Kidney epithelial cell (primary cell): ENCODE data around the gene AQP6. TPM values are rescaled to one million over a fixed set of nuclear protein-coding genes. Genes with fewer than 3 reads are reported as not detected.
"Not testable (repeated sequence)": the region's sequence is repeated elsewhere in the genome, so short reads cannot be mapped to it uniquely, and the experiment has no call there.

Experiments used
- DNase-seq: peaks from one replicate; pipeline ENCODE4 v3.0.0-alpha.2; 2010; ENCODE audit warnings: low read depth
- H3K27me3 ChIP-seq: 2 replicates; pipeline ENCODE4 v1.6.0; 2011; ENCODE audit warnings: low read length; ENCODE audit not compliant: control insufficient read depth, insufficient read depth
- H3K36me3 ChIP-seq: 2 replicates; pipeline ENCODE4 v1.5.1; 2011; ENCODE audit warnings: low read length; ENCODE audit not compliant: control insufficient read depth, insufficient read depth
- H3K4me3 ChIP-seq: 2 replicates; pipeline ENCODE4 v1.5.1; 2011; ENCODE audit warnings: low read depth, mild to moderate bottlenecking, control low read depth, low read length
- total RNA-seq: library from RNA; depleted of rRNA; stranded (reverse); fragments of >200 nt; gene quantifications from 2 replicates; pipeline ENCODE4 v1.2.3, GENCODE V29; 2015
- TF ChIP-seq, protein P1 (sequence below): IDR thresholded peaks from 2 replicates; pipeline ENCODE4 v1.5.1; 2011; ENCODE audit warnings: mild to moderate bottlenecking, moderate library complexity, low read length, control low read depth, inconsistent platforms; ENCODE audit not compliant: insufficient read depth, poor library complexity, severe bottlenecking

Gene AQP6
- total RNA-seq, 1 donor from 2014 or later = not detected

DNA sequence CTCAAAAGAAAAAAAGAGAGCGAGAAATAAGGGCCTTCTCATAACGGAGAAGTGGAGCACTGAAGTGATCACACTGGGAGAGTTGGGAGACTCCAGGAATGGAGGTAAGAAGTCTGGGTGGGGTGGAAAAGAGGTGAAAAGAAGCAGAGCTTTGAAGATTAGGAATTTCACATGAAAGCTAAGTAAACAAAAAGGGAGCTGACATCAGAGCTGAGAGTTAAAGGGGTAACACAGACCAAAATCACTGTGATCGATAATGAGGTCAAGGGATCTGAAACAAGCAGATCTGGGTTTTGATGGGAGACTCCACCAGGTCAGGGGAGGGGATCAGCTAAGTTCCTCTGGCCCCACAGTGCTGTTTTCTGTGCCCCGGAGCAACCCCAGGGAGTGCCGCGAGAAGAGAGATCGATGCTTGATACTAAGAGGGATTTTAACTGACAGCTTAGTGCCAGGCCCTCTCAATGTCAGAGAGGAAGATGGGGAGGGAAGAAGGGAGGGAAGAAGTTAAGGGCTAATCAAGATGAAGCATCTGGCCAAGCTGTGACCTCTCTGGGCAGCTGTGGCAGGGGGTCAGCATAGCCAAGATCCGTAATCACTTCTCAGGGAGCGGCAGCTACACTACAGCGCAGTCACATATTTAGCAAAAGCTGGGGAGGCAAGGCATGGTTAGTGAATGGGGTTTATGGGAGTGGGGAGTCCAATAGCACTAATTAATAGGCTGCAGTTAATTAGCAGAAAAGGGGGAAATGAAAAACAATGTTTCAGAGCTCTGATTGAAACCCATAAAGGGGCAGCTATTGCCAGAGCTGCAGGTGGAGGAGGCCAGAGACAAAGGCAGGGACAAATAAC, 8.0 kb downstream of the AQP6 start:
- H3K36me3 ChIP-seq = peaks cover 2% of the 10 kb centered on the region
- H3K4me3 ChIP-seq = no peak overlapping the region
- no peak for DNase-seq
- TF ChIP-seq, protein P1, sequence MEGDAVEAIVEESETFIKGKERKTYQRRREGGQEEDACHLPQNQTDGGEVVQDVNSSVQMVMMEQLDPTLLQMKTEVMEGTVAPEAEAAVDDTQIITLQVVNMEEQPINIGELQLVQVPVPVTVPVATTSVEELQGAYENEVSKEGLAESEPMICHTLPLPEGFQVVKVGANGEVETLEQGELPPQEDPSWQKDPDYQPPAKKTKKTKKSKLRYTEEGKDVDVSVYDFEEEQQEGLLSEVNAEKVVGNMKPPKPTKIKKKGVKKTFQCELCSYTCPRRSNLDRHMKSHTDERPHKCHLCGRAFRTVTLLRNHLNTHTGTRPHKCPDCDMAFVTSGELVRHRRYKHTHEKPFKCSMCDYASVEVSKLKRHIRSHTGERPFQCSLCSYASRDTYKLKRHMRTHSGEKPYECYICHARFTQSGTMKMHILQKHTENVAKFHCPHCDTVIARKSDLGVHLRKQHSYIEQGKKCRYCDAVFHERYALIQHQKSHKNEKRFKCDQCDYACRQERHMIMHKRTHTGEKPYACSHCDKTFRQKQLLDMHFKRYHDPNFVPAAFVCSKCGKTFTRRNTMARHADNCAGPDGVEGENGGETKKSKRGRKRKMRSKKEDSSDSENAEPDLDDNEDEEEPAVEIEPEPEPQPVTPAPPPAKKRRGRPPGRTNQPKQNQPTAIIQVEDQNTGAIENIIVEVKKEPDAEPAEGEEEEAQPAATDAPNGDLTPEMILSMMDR = no peak
- no peaks in the 10 kb centered on the region for H3K27me3 ChIP-seq

DNA sequence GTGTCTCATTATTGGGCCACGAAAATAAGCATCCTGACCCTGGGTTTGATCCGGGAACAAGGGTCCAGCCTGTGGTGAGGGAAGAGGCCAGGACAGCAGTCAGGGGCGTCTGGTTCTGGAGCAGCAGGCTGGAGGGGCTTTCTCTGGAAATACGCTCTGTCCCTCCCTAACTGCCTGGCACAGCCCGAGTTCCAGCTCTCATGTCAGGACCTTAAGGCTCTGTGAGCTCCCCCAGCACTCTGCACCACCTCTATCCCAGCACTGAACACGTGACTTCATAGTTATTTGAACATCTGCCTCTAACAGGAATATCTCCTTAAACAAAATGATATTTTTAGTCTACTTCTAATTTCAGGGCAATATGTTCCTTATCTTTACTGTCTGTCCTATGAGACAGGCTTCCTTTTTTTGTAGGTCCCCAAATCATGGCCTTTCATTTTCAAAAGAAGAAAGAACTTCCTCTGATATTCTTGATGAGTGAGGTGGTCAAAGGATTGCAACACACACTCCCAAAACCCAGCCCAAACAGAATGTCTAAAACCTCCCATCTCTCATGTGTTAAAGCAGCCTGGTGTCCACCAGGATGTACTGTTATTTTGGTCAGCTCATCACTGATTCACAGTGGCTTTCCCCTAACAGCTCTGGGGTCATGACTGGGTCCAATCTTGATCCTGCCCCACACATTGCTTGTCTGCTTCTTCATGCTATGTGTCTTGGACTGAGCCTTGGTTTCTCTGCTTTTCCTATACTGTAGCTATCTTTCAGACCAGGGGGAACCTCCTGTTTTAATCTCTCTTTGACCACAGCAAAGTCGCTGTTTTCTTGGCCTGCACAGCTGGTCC, 9.7 kb downstream of the AQP6 start:
- Histone ChIP-seq H3K36me3 (peaks cover 2% of the 10 kb centered on the region), H3K27me3 (no peaks in the 10 kb centered on the region), H3K4me3 (no peak overlapping the region)
- TF ChIP-seq, protein P1 = no peak
- DNase-seq = no peak

DNA sequence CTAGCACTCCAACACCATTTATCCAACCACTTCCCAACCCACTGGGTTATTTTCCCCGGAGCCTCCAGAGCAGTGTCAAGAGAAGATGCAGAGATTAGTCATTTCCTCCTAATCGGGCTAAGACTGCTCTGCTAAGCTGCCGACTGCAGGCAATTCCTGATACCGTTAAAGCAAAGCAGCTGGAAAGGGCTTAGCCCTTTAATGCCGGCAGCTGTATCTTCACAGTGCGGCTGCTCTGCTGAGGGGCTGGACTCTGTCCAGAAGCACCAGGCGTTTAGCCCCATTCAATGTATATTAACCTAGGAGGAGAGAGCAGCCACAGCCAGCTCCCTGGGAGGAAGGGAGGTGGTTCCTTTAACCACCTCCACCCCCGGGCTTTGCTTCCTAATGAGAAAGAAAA, 11.1 kb downstream of the AQP6 start:
- DNase-seq = no peak
- peaks cover 2% of the 10 kb centered on the region for H3K36me3 ChIP-seq
- no peak overlapping the region for H3K4me3 ChIP-seq
- TF ChIP-seq, protein P1 = no peak
- H3K27me3 ChIP-seq = no peaks in the 10 kb centered on the region

DNA sequence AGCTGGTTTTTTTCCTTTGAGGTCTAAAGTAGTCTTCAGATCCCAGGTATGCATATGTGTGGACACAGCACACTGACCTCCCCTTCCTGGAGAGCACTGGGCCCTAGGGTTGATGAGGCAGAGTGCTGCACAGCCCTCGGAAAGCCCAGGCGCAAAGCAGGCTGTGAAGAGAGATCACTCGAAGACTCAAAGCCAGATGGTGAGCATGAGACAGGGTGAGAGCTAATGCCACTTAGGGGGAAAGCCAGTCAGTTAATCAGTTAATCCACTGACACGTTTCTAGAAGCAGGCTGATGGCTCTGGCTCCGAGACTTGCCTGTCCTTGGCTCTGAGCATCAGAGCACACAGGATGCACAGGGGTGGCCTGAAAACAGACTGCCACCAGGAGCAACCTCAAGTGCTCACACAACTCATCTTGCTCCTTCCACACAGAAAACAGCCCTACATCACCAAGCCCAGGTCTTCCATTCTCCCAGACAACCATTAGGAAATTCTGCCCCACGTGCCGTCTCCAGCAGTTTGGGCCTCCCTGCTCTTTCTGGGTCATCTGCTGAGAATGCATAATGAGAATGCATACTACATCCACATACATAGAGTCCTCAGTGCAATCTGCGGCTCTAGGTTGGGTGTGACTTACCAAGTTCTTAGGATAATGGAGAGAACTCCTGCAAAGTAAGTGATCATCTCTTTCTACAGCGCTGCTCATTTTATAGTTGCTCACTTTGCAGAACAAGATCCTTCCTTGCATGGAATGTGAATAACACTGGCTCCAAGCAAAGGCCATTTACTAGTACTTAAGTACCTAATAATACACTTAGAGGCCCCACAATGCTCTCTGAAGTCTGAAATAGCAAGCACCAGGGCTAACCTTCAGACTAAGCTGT, 12.0 kb downstream of the AQP6 start:
- TF ChIP-seq, protein P1 = no peak
- Histone ChIP-seq H3K27me3 (no peaks in the 10 kb centered on the region), H3K4me3 (no peak overlapping the region), H3K36me3 (peaks cover 2% of the 10 kb centered on the region)
- no peak for DNase-seq

DNA sequence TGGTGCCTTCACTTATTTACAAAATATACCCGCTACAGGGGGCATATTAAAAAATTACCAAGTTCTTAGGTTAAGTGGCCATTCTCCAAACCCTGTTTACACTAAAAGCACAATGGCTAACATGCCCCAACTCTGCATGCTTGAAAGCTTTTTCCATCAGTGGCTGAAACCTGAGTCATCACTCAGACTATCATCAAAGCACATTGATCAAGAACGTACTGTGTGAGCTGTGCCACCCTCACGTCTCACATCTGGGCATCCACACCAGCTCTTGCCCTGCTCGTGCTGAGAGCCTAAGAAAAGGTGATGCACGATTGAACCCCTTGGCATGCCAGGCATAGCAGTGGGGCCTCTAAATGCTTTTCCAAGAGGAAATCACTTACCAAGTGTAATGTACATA, 13.2 kb downstream of the AQP6 start:
- TF ChIP-seq, protein P1 = no peak
- Histone ChIP-seq H3K4me3 (no peak overlapping the region), H3K36me3 (peaks cover 2% of the 10 kb centered on the region), H3K27me3 (no peaks in the 10 kb centered on the region)
- no peak for DNase-seq

DNA sequence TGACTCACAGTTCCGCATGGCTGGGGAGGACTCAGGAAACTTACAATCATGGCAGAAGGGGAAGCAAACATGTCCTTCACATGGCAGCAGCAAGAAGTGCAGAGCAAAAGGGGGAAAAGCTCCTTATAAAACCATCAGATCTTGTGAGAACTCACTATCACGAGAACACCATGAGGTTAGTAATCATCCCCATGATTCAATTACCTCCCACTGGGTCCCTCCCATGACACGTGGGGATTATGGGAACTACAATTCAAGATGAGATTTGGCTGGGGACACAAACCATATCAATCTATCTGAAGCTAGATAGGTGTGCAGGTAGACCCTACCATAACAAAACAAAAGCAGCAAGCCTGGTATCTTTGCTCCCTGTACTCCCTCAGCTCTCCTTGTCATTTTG, 13.7 kb downstream of the AQP6 start:
- H3K36me3 ChIP-seq, DNase-seq, H3K4me3 ChIP-seq, H3K27me3 ChIP-seq: not testable (repeated sequence)
